Sigmoid colon (tissue), 7 donors: Measurements from ENCODE around the gene GMEB2. TPM values are rescaled to one million over a fixed set of nuclear protein-coding genes. Genes with fewer than 3 reads are reported as not detected.

Experiments used
- DNase-seq: peaks from one replicate; pipeline ENCODE4 v3.0.0-alpha.2; 2019
- H3K27ac ChIP-seq, 4 donors: fragments of 200-600 bp; sonication (generic); one replicate each; pipeline ENCODE4 v1.5.1; 2016 to 2019; ENCODE audit warnings: mild to moderate bottlenecking in 1 of 4
- H3K27me3 ChIP-seq, 3 donors: fragments of 200-600 bp; sonication (generic); one replicate each; pipeline ENCODE4 v1.5.1; 2019; ENCODE audit warnings: mild to moderate bottlenecking in 1 of 3
- H3K36me3 ChIP-seq, 4 donors: fragments of 200-600 bp; sonication (generic); one replicate each; pipeline ENCODE4 v1.5.1; 2016 to 2019
- H3K4me1 ChIP-seq, 4 donors: fragments of 200-600 bp; sonication (generic); one replicate each; pipeline ENCODE4 v1.5.1; 2017 to 2019
- H3K4me3 ChIP-seq, 4 donors: fragments of 200-600 bp; sonication (generic); one replicate each; pipeline ENCODE4 v1.5.1; 2017 to 2019; ENCODE audit warnings: mild to moderate bottlenecking in 2 of 4, moderate library complexity in 1 of 4
- H3K9me3 ChIP-seq, 4 donors: fragments of 200-600 bp in 3 of 4; sonication (generic) in 3 of 4; one replicate each; pipeline versions ENCODE4 v1.5.1 to v1.6.1; 2013 to 2019
- CTCF ChIP-seq, 4 experiments: fragments of 450-650 bp in 3 of 4; fragments of 200-600 bp in 1 of 4; IDR thresholded peaks; one replicate each; pipeline ENCODE4 v1.5.1; 2016 to 2019; ENCODE audit warnings: antibody characterized with exemption in 4 of 4, mild to moderate bottlenecking in 3 of 4, moderate library complexity in 2 of 4
- EP300 ChIP-seq, 4 donors: sonication (generic); formaldehyde crosslinking; IDR thresholded peaks; one replicate each; pipeline ENCODE4 v1.6.1; 2017; ENCODE audit warnings: antibody characterized with exemption in 4 of 4
- POLR2A ChIP-seq, 2 donors: fragments of 450-650 bp; IDR thresholded peaks; one replicate each; pipeline ENCODE4 v1.6.1; 2016; ENCODE audit warnings: antibody characterized with exemption in 2 of 2, mild to moderate bottlenecking in 2 of 2, moderate library complexity in 2 of 2
- POLR2AphosphoS5 ChIP-seq, 4 donors: sonication (generic); formaldehyde crosslinking; IDR thresholded peaks; one replicate each; pipeline ENCODE4 v1.6.1; 2017; ENCODE audit warnings: antibody characterized with exemption in 4 of 4
- WGBS, 2 donors: extraction: QIAGEN DNeasy Blood & Tissue Kit; methylation state at CpG; one replicate each; pipeline ENCODE4 v1.1.7; 2013; 5-methylcytosine and 5-hydroxymethylcytosine counted together
- intact Hi-C: fragments of 100-400 bp; cut with DNase I; formaldehyde crosslinking; loops from one replicate; pipeline ENCODE4 v1.15.1; 2023
- polyA plus RNA-seq, 3 donors: library from polyadenylated mRNA; stranded (reverse); fragments of 200-250 nt; gene quantifications; one replicate each; pipeline ENCODE4 v1.2.3, GENCODE V29; 2013
- total RNA-seq, 4 donors: library from RNA; depleted of rRNA; stranded (reverse); fragments of >200 nt; gene quantifications; one replicate each; pipeline ENCODE4 v1.1.0, GENCODE V29; 2016
- donor health status: healthy with polysubstance abuse.
- donor health status: Bipolar disorder and iron deficiency.
- donor health status: healthy.

The GMEB2 gene
- total and polyA plus RNA-seq, 7 donors = 6.0 to 15.1 (median 7.9) TPM

- intact Hi-C loops = no loop called here
- DNase-seq = peak; percentile 74
- peak overlapping the region; percentile 95 to 99 (median 96) for H3K27ac ChIP-seq
- peaks cover 0 to 37% (median 21%) of the 10 kb centered on the region in 4 donors for H3K4me1 ChIP-seq
- H3K36me3 ChIP-seq = no peaks in the 10 kb centered on the region
- peak overlapping the region; percentile 79 to 98 (median 90) for H3K4me3 ChIP-seq
- WGBS, 2 donors = 12 to 22% methylated on average over 22 of the region's 22 CpGs
- no peaks in the 10 kb centered on the region for H3K27me3 ChIP-seq
- no peaks in the 10 kb centered on the region for H3K9me3 ChIP-seq
- TF ChIP-seq POLR2AphosphoS5 (IDR thresholded peaks at IDR 0.05) (peak in 3 of 4 donors; percentile 21 to 36 (median 23)), EP300 (IDR thresholded peaks at IDR 0.05) (no peak), CTCF (IDR thresholded peaks at IDR 0.05) (no peak), POLR2A (IDR thresholded peaks at IDR 0.05) (no peak)
Observed at GRCh38 chr20:63628246-63628975, 1.5 kb upstream of the GMEB2 start.

- no peaks in the 10 kb centered on the region for H3K9me3 ChIP-seq
- peak overlapping the region; percentile 95 to 99 (median 96) for H3K27ac ChIP-seq
- H3K4me3 ChIP-seq = peak overlapping the region; percentile 79 to 98 (median 90)
- no peaks in the 10 kb centered on the region for H3K27me3 ChIP-seq
- no peak for DNase-seq
- no peaks in the 10 kb centered on the region for H3K36me3 ChIP-seq
- 4 to 6% methylated on average over 28 of the region's 28 CpGs for WGBS, 2 donors
- TF ChIP-seq CTCF (IDR thresholded peaks at IDR 0.05) (no peak), POLR2AphosphoS5 (IDR thresholded peaks at IDR 0.05) (no peak), POLR2A (IDR thresholded peaks at IDR 0.05) (no peak)
- peaks cover 0 to 37% (median 21%) of the 10 kb centered on the region in 4 donors for H3K4me1 ChIP-seq
- intact Hi-C loops = loop anchor here (2.0 kb wide), 3 partner anchors 27 to 113 kb away; partner anchors contain the start of gene HELZ2
Observed at GRCh38 chr20:63627751-63628245, 897 bp upstream of the GMEB2 start.

GRCh38 chr20:63627129-63627750, 339 bp upstream of the GMEB2 start:
- 0% methylated on average over 68 of the region's 68 CpGs for WGBS, 2 donors
- peak; percentile 98 for DNase-seq
- intact Hi-C loops = loop anchor here (2.0 kb wide), 3 partner anchors 28 to 114 kb away; partner anchors contain the start of gene HELZ2
- Histone ChIP-seq H3K27me3 (no peaks in the 10 kb centered on the region), H3K4me1 (peaks cover 0 to 37% (median 21%) of the 10 kb centered on the region in 4 donors), H3K9me3 (no peaks in the 10 kb centered on the region), H3K4me3 (peak overlapping the region; percentile 79 to 98 (median 90)), H3K27ac (peak overlapping the region; percentile 95 to 99 (median 96)), H3K36me3 (no peaks in the 10 kb centered on the region)
- TF ChIP-seq POLR2AphosphoS5 (IDR thresholded peaks at IDR 0.05) (peak; percentile 24 to 81 (median 74)), CTCF (IDR thresholded peaks at IDR 0.05) (no peak), POLR2A (IDR thresholded peaks at IDR 0.05) (peak; percentile 36 to 56), EP300 (IDR thresholded peaks at IDR 0.05) (peak in 1 of 4 donors; percentile 5)

GRCh38 chr20:63625771-63626423, 1.0 kb downstream of the GMEB2 start:
- 12 to 16% methylated on average over 36 of the region's 36 CpGs for WGBS, 2 donors
- TF ChIP-seq POLR2AphosphoS5 (IDR thresholded peaks at IDR 0.05) = no peak
- TF ChIP-seq CTCF (IDR thresholded peaks at IDR 0.05) = no peak
- TF ChIP-seq EP300 (IDR thresholded peaks at IDR 0.05) = no peak
- no peak for TF ChIP-seq POLR2A (IDR thresholded peaks at IDR 0.05)
- Histone ChIP-seq H3K36me3 (no peaks in the 10 kb centered on the region), H3K27ac (peak overlapping the region; percentile 95 to 99 (median 96)), H3K4me1 (peaks cover 0 to 37% (median 21%) of the 10 kb centered on the region in 4 donors), H3K27me3 (no peaks in the 10 kb centered on the region), H3K4me3 (peak overlapping the region; percentile 88 to 98 (median 90)), H3K9me3 (no peaks in the 10 kb centered on the region)
- intact Hi-C loops = loop anchor here (2.0 kb wide), 3 partner anchors 29 to 115 kb away; partner anchors contain the start of gene HELZ2
- DNase-seq = no peak
